Esophagus squamous epithelium (tissue), 5 donors: ENCODE data around the gene DSTYK. TPM values are rescaled to one million over a fixed set of nuclear protein-coding genes. Genes with fewer than 3 reads are reported as not detected.
"Not testable (repeated sequence)": the region's sequence is repeated elsewhere in the genome, so short reads cannot be mapped to it uniquely, and the experiment has no call there.

Experiments
- DNase-seq: peaks from one replicate; lab custom pipeline; 2025; lab: John Stamatoyannopoulos, UW
- H3K27ac ChIP-seq, 4 donors: fragments of 200-600 bp; sonication (generic); one replicate each; pipeline ENCODE4 v1.5.1; 2016 to 2019; ENCODE audit warnings: mild to moderate bottlenecking in 1 of 4
- H3K27me3 ChIP-seq, 4 donors: fragments of 200-600 bp; sonication (generic); 1 replicate in 3 of 4; 2 replicates in 1 of 4; pipeline versions ENCODE4 v1.5.1 to v1.6.0; 2017 to 2021; ENCODE audit warnings: antibody characterized with exemption in 1 of 4
- H3K36me3 ChIP-seq, 3 donors: fragments of 200-600 bp; sonication (generic); one replicate each; pipeline ENCODE4 v1.5.1; 2016 to 2019
- H3K4me1 ChIP-seq, 3 donors: fragments of 200-600 bp; sonication (generic); one replicate each; pipeline ENCODE4 v1.5.1; 2017 to 2019
- H3K4me3 ChIP-seq, 4 donors: fragments of 200-600 bp; sonication (generic); 1 replicate in 3 of 4; 2 replicates in 1 of 4; pipeline ENCODE4 v1.5.1; 2016 to 2019; ENCODE audit warnings: mild to moderate bottlenecking in 2 of 4, moderate library complexity in 1 of 4
- H3K9me3 ChIP-seq, 3 donors: fragments of 200-600 bp; sonication (generic); one replicate each; pipeline ENCODE4 v1.5.1; 2016 to 2019
- CTCF ChIP-seq, 6 experiments: fragments of 450-650 bp in 4 of 6; fragments of 200-600 bp in 2 of 6; sonication (generic) in 2 of 6; IDR thresholded peaks; one replicate each; pipeline ENCODE4 v1.5.1; 2016 to 2019; ENCODE audit warnings: antibody characterized with exemption in 6 of 6, mild to moderate bottlenecking in 4 of 6, moderate library complexity in 4 of 6
- POLR2A ChIP-seq, 4 donors: fragments of 450-650 bp; IDR thresholded peaks; one replicate each; pipeline ENCODE4 v1.6.1; 2017; ENCODE audit warnings: antibody characterized with exemption in 4 of 4, mild to moderate bottlenecking in 4 of 4, moderate library complexity in 3 of 4
- WGBS, 2 donors: methylation state at CpG; one replicate each; pipeline ENCODE4 v1.1.5; 2018; 5-methylcytosine and 5-hydroxymethylcytosine counted together
- intact Hi-C: fragments of 100-400 bp; cut with DNase I; formaldehyde crosslinking; loops from one replicate; pipeline ENCODE4 v1.15.0; 2022
- total RNA-seq, 4 donors: library from RNA; depleted of rRNA; stranded (reverse); fragments of >200 nt; gene quantifications; one replicate each; pipeline ENCODE4 v1.1.0, GENCODE V29; 2016
- donor health status: DM: yes; HTN: yes; CAD: no.

Gene DSTYK
- total RNA-seq, 4 donors from 2014 or later: 6.5 to 10.9 (median 6.9) TPM

GRCh38 chr1:205168291-205168690, 43.2 kb downstream of the DSTYK start:
- H3K27ac ChIP-seq: no peak overlapping the region
- H3K27me3 ChIP-seq: no peaks in the 10 kb centered on the region
- WGBS, 2 donors: 53 to 70% methylated on average over 1 of the region's 1 CpG
- H3K4me3 ChIP-seq: no peak overlapping the region
- peaks cover 0 to 85% (median 3%) of the 10 kb centered on the region in 3 donors for H3K36me3 ChIP-seq
- intact Hi-C loops: no loop called here
- no peak for DNase-seq
- TF ChIP-seq POLR2A (IDR thresholded peaks at IDR 0.05) (no peak), CTCF (IDR thresholded peaks at IDR 0.05) (no peak)
- peaks cover 0 to 8% (median 0%) of the 10 kb centered on the region in 3 donors for H3K4me1 ChIP-seq
- H3K9me3 ChIP-seq: no peaks in the 10 kb centered on the region

- H3K4me1 ChIP-seq: no peaks in the 10 kb centered on the region
- WGBS, 2 donors: 89 to 92% methylated on average over 1 of the region's 1 CpG
- peaks cover 14 to 97% (median 33%) of the 10 kb centered on the region in 3 donors for H3K36me3 ChIP-seq
- intact Hi-C loops: no loop called here
- TF ChIP-seq POLR2A (IDR thresholded peaks at IDR 0.05) (no peak), CTCF (IDR thresholded peaks at IDR 0.05) (no peak)
- no peaks in the 10 kb centered on the region for H3K9me3 ChIP-seq
- no peak overlapping the region for H3K27ac ChIP-seq
- no peaks in the 10 kb centered on the region for H3K27me3 ChIP-seq
- no peak overlapping the region for H3K4me3 ChIP-seq
- no peak for DNase-seq
Observed at GRCh38 chr1:205162301-205162700, 49.2 kb downstream of the DSTYK start.

- H3K27me3 ChIP-seq: no peaks in the 10 kb centered on the region
- H3K36me3 ChIP-seq: peaks cover 26 to 97% (median 40%) of the 10 kb centered on the region in 3 donors
- no peak overlapping the region for H3K27ac ChIP-seq
- TF ChIP-seq CTCF (IDR thresholded peaks at IDR 0.05) (no peak), POLR2A (IDR thresholded peaks at IDR 0.05) (no peak)
- intact Hi-C loops: no loop called here
- no peak overlapping the region for H3K4me3 ChIP-seq
- H3K4me1 ChIP-seq: no peaks in the 10 kb centered on the region
- DNase-seq: no peak
- WGBS, 2 donors: 99% methylated on average over 6 of the region's 6 CpGs
- peaks cover 0 to 9% (median 3%) of the 10 kb centered on the region in 3 donors for H3K9me3 ChIP-seq
Observed at GRCh38 chr1:205161076-205161475, 50.4 kb downstream of the DSTYK start.

GRCh38 chr1:205158048-205158616, 53.4 kb downstream of the DSTYK start:
- intact Hi-C loops: no loop called here
- H3K27me3 ChIP-seq: no peaks in the 10 kb centered on the region
- no peak for DNase-seq
- peaks cover 0 to 14% (median 7%) of the 10 kb centered on the region in 3 donors for H3K9me3 ChIP-seq
- H3K27ac ChIP-seq: no peak overlapping the region
- WGBS, 2 donors: 92% methylated on average over 2 of the region's 2 CpGs
- peaks cover 29 to 100% (median 43%) of the 10 kb centered on the region in 3 donors for H3K36me3 ChIP-seq
- H3K4me1 ChIP-seq: no peaks in the 10 kb centered on the region
- TF ChIP-seq CTCF (IDR thresholded peaks at IDR 0.05): no peak
- TF ChIP-seq POLR2A (IDR thresholded peaks at IDR 0.05): no peak
- H3K4me3 ChIP-seq: no peak overlapping the region

GRCh38 chr1:205155665-205156377, 55.7 kb downstream of the DSTYK start:
- peaks cover 29 to 97% (median 29%) of the 10 kb centered on the region in 3 donors for H3K36me3 ChIP-seq
- intact Hi-C loops, H3K4me1 ChIP-seq, H3K27me3 ChIP-seq, DNase-seq, H3K27ac ChIP-seq, H3K4me3 ChIP-seq: not testable (repeated sequence)
- H3K9me3 ChIP-seq: peaks cover 0 to 14% (median 7%) of the 10 kb centered on the region in 3 donors
- 58 to 67% methylated on average over 2 to 3 of the region's 3 CpGs for WGBS, 2 donors
